Caco-2 (cell line): ENCODE results near the gene SYT1. TPM values are rescaled to one million over a fixed set of nuclear protein-coding genes. Genes with fewer than 3 reads are reported as not detected.

ENCODE experiments used
- BruUV-seq: library from RNA; stranded (reverse); fragments of 400-500 nt; replicated peaks from 2 replicates; lab custom pipeline; 2021; lab: Mats Ljungman, UMichigan
- CTCF ChIA-PET: fragments of 300-600 bp; sonication (Branson Sonifier 250); formaldehyde crosslinking; loops from one replicate; lab custom pipeline; 2022; ENCODE audit warnings: antibody characterized with exemption; lab: Charles Lee
- POLR2A ChIA-PET: fragments of 300-600 bp; sonication (Branson Sonifier 250); formaldehyde crosslinking; loops from one replicate; lab custom pipeline; 2022; ENCODE audit warnings: antibody characterized with exemption; lab: Charles Lee
- DNase-seq, 2 experiments: peaks; one replicate each; pipeline versions ENCODE4 v3.0.0 to v3.0.0-alpha.2; 2020 to 2022
- H3K27me3 ChIP-seq: replicated peaks from 2 replicates; pipeline ENCODE4 v1.6.0; 2011; ENCODE audit warnings: low read length; ENCODE audit not compliant: control insufficient read depth, insufficient read depth
- H3K36me3 ChIP-seq: 2 replicates; pipeline ENCODE4 v1.5.1; 2011; ENCODE audit warnings: low read length; ENCODE audit not compliant: control insufficient read depth, insufficient read depth
- H3K4me1 ChIP-seq: fragments of 250-450 bp; sonication (Bioruptor Pico); 2 replicates; pipeline ENCODE4 v1.5.1; 2020; ENCODE audit warnings: mild to moderate bottlenecking
- H3K4me3 ChIP-seq: 2 replicates; pipeline ENCODE4 v1.5.1; 2011; ENCODE audit warnings: low read depth, mild to moderate bottlenecking, control low read depth, low read length
- H3K9me3 ChIP-seq: fragments of 250-450 bp; sonication (Bioruptor Pico); 2 replicates; pipeline ENCODE4 v1.5.1; 2020; ENCODE audit warnings: mild to moderate bottlenecking, moderate library complexity
- H3K27ac Mint-ChIP-seq: one replicate; pipeline ENCODE4 v1.8.0; 2022; ENCODE audit warnings: mixed read lengths; ENCODE audit not compliant: unreplicated experiment
- H3K27me3 Mint-ChIP-seq: one replicate; pipeline ENCODE4 v1.8.0; 2022; ENCODE audit warnings: mixed read lengths; ENCODE audit not compliant: insufficient read depth, unreplicated experiment
- H3K36me3 Mint-ChIP-seq: one replicate; pipeline ENCODE4 v1.8.0; 2022; ENCODE audit warnings: mild to moderate bottlenecking, mixed read lengths; ENCODE audit not compliant: insufficient read depth, unreplicated experiment
- H3K4me1 Mint-ChIP-seq: one replicate; pipeline ENCODE4 v1.8.0; 2022; ENCODE audit warnings: low read depth, mixed read lengths; ENCODE audit not compliant: unreplicated experiment
- H3K4me3 Mint-ChIP-seq: one replicate; pipeline ENCODE4 v1.8.0; 2022; ENCODE audit warnings: mild to moderate bottlenecking, moderate library complexity, mixed read lengths; ENCODE audit not compliant: unreplicated experiment
- H3K9me3 Mint-ChIP-seq: one replicate; pipeline ENCODE4 v1.8.0; 2022; ENCODE audit warnings: mixed read lengths; ENCODE audit not compliant: unreplicated experiment
- intact Hi-C: fragments of 100-400 bp; cut with micrococcal nuclease; formaldehyde crosslinking; loops from one replicate; pipeline ENCODE4 v1.10.0; 2022; ENCODE audit not compliant: unreplicated experiment
- total RNA-seq: library from RNA; stranded (reverse); gene quantifications from 2 replicates; pipeline ENCODE4 v1.2.3, GENCODE V29; 2022
- TF ChIP-seq, protein P1 (sequence below), 2 experiments: fragments of 200-600 bp in 1 of 2; IDR thresholded peaks; 1 replicate in 1 of 2; 2 replicates in 1 of 2; pipeline versions ENCODE4 v1.5.1 to v1.8.0; 2011 to 2022; ENCODE audit warnings: antibody characterized with exemption in 1 of 2, control low read depth in 1 of 2, inconsistent platforms in 1 of 2, low read depth in 1 of 2, low read length in 1 of 2, mild to moderate bottlenecking in 1 of 2, moderate library complexity in 1 of 2; ENCODE audit not compliant: insufficient read depth in 1 of 2, severe bottlenecking in 1 of 2, unreplicated experiment in 1 of 2

SYT1 gene
- total RNA-seq, 1 experiment from 2014 or later: 0.39 TPM

GRCh38 chr12:79360936-79361335 lies 496.4 kb downstream of the SYT1 start:
- H3K27me3 Mint-ChIP-seq: no peaks in the 10 kb centered on the region
- peaks cover 21% of the 10 kb centered on the region for H3K4me1 Mint-ChIP-seq
- no peak for DNase-seq
- H3K9me3 Mint-ChIP-seq: no peaks in the 10 kb centered on the region
- H3K4me1 ChIP-seq: peaks cover 43% of the 10 kb centered on the region
- H3K27me3 ChIP-seq: no peaks in the 10 kb centered on the region
- no peak overlapping the region for H3K27ac Mint-ChIP-seq
- peaks cover 6% of the 10 kb centered on the region for H3K36me3 Mint-ChIP-seq
- H3K4me3 Mint-ChIP-seq: no peak overlapping the region
- ChIA-PET POLR2A (no interaction called here), CTCF (no interaction called here)
- BruUV-seq: no TSS peak
- H3K4me3 ChIP-seq: no peak overlapping the region
- H3K9me3 ChIP-seq: no peaks in the 10 kb centered on the region
- H3K36me3 ChIP-seq: no peaks in the 10 kb centered on the region
- intact Hi-C loops: no loop called here
- TF ChIP-seq, protein P1, sequence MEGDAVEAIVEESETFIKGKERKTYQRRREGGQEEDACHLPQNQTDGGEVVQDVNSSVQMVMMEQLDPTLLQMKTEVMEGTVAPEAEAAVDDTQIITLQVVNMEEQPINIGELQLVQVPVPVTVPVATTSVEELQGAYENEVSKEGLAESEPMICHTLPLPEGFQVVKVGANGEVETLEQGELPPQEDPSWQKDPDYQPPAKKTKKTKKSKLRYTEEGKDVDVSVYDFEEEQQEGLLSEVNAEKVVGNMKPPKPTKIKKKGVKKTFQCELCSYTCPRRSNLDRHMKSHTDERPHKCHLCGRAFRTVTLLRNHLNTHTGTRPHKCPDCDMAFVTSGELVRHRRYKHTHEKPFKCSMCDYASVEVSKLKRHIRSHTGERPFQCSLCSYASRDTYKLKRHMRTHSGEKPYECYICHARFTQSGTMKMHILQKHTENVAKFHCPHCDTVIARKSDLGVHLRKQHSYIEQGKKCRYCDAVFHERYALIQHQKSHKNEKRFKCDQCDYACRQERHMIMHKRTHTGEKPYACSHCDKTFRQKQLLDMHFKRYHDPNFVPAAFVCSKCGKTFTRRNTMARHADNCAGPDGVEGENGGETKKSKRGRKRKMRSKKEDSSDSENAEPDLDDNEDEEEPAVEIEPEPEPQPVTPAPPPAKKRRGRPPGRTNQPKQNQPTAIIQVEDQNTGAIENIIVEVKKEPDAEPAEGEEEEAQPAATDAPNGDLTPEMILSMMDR (IDR thresholded peaks at IDR 0.05; ENCODE audit: insufficient read depth in 1 of 2, low read depth in 1 of 2, low read length in 1 of 2, severe bottlenecking in 1 of 2, unreplicated experiment in 1 of 2): no peak

DNA sequence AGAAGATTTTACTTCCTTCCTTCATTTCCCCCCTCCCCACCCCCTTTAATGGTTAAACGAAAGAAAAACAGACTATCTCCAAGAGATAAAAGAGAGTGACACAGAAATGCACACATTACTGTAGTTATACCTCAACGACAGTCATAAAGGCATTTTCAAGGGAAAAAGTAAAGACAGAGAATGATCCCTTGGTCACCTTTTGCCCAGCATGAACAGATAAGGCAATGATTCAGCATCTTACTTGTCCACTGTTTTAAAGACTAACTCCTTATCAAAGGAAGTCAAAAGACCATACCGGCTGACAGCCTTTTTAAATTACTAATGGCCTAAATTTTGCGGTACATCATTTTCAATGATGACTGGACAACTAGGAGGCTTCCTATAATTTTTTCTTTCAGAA lies 499.6 kb downstream of the SYT1 start:
- H3K27me3 Mint-ChIP-seq: no peaks in the 10 kb centered on the region
- peaks cover 10% of the 10 kb centered on the region for H3K9me3 Mint-ChIP-seq
- ChIA-PET POLR2A (no interaction called here), CTCF (no interaction called here)
- H3K36me3 Mint-ChIP-seq: peaks cover 6% of the 10 kb centered on the region
- peak overlapping the region; percentile 63 for H3K27ac Mint-ChIP-seq
- Histone ChIP-seq H3K9me3 (no peaks in the 10 kb centered on the region), H3K4me3 (no peak overlapping the region), H3K36me3 (no peaks in the 10 kb centered on the region), H3K4me1 (peaks cover 64% of the 10 kb centered on the region), H3K27me3 (no peaks in the 10 kb centered on the region)
- TF ChIP-seq, protein P1 (IDR thresholded peaks at IDR 0.05; ENCODE audit: insufficient read depth in 1 of 2, low read depth in 1 of 2, low read length in 1 of 2, severe bottlenecking in 1 of 2, unreplicated experiment in 1 of 2): no peak
- no TSS peak for BruUV-seq
- H3K4me1 Mint-ChIP-seq: peaks cover 35% of the 10 kb centered on the region
- peak; percentile 48 to 62 for DNase-seq
- intact Hi-C loops: loop anchor here (1.0 to 2.0 kb wide), 2 partner anchors 63 to 166 kb away; no protein-coding TSS in a partner anchor
- H3K4me3 Mint-ChIP-seq: no peak overlapping the region

- TF ChIP-seq, protein P1 (IDR thresholded peaks at IDR 0.05; ENCODE audit: insufficient read depth in 1 of 2, low read depth in 1 of 2, low read length in 1 of 2, severe bottlenecking in 1 of 2, unreplicated experiment in 1 of 2): no peak
Measured at GRCh38 chr12:79366374-79366773, 501.8 kb downstream of the SYT1 start.

More at GRCh38 chr12:79366374-79366773, 501.8 kb downstream of the SYT1 start:
- Mint-ChIP-seq H3K4me1 (peaks cover 51% of the 10 kb centered on the region), H3K27ac (peak overlapping the region; percentile 79), H3K27me3 (no peaks in the 10 kb centered on the region), H3K4me3 (no peak overlapping the region), H3K36me3 (peaks cover 6% of the 10 kb centered on the region), H3K9me3 (peaks cover 10% of the 10 kb centered on the region)
- DNase-seq: no peak
- H3K9me3 ChIP-seq: no peaks in the 10 kb centered on the region
- intact Hi-C loops: no loop called here
- ChIA-PET CTCF (no interaction called here), POLR2A (no interaction called here)
- H3K4me1 ChIP-seq: peaks cover 75% of the 10 kb centered on the region
- BruUV-seq: no TSS peak
- H3K36me3 ChIP-seq: no peaks in the 10 kb centered on the region
- no peaks in the 10 kb centered on the region for H3K27me3 ChIP-seq
- H3K4me3 ChIP-seq: no peak overlapping the region
